K562 (cell line): Measurements from ENCODE around the gene ITPR1. TPM values are rescaled to one million over a fixed set of nuclear protein-coding genes. Genes with fewer than 3 reads are reported as not detected.

Source experiments
- BHLHE40 ChIP-seq: IDR thresholded peaks from 2 replicates; pipeline ENCODE4 v1.6.1; 2011; ENCODE audit warnings: low read length, improper control_type of control experiment
- FOXP4 ChIP-seq: sonication (generic); formaldehyde crosslinking; IDR thresholded peaks from 2 replicates; pipeline ENCODE4 v1.8.0; 2022; ENCODE audit warnings: mild to moderate bottlenecking, missing genetic modification reagents, borderline replicate concordance
- LEF1 ChIP-seq: fragments of 450-650 bp; IDR thresholded peaks from 2 replicates; pipeline ENCODE4 v1.6.1; 2016; ENCODE audit warnings: mild to moderate bottlenecking
- NR2C2 ChIP-seq, 2 experiments: fragments of 200-800 bp in 1 of 2; sonication (Bioruptor generic) in 1 of 2; sonication (generic) in 1 of 2; formaldehyde crosslinking in 1 of 2; IDR thresholded peaks; 2 replicates each; pipeline versions ENCODE4 v1.6.1 to v1.8.0; 2016 to 2022; ENCODE audit warnings: mild to moderate bottlenecking in 1 of 2, missing compliant biosample characterization in 1 of 2, missing genetic modification characterization in 1 of 2, missing genetic modification reagents in 1 of 2
- PBX2 ChIP-seq, 2 experiments: IDR thresholded peaks in 1 of 2; conservative IDR thresholded peaks in 1 of 2; 2 replicates each; pipeline ENCODE4 v1.6.1; 2016; ENCODE audit warnings: low read depth in 2 of 2, mild to moderate bottlenecking in 1 of 2, missing compliant biosample characterization in 1 of 2, missing genetic modification characterization in 1 of 2, moderate library complexity in 1 of 2
- TARDBP ChIP-seq: fragments of 450-650 bp; IDR thresholded peaks from 2 replicates; pipeline ENCODE4 v1.6.1; 2016
- VEZF1 ChIP-seq: fragments of 200-800 bp; sonication (Bioruptor generic); IDR thresholded peaks from 2 replicates; pipeline ENCODE4 v1.6.1; 2017; ENCODE audit warnings: missing genetic modification characterization, missing compliant biosample characterization
- ZNF174 ChIP-seq: fragments of 250-450 bp; sonication (Bioruptor Pico); IDR thresholded peaks from 2 replicates; pipeline ENCODE4 v1.4.0; 2020; ENCODE audit warnings: mild to moderate bottlenecking
- polyA plus RNA-seq, 8 experiments: library from polyadenylated mRNA; depleted of rRNA in 4 of 8; stranded (reverse) in 5 of 8; unstranded in 3 of 8; fragments of >200 nt; fragmentation: Nextera tagmentation in 2 of 8; fragmentation: Illumina TruSeq in 1 of 8; extraction: Ambion mirVana in 2 of 8; extraction: Trizol in 1 of 8; gene quantifications; 2 replicates each; pipeline versions ENCODE4 v1.2.1 to v1.2.3, GENCODE V29; 2011 to 2014; ENCODE audit warnings: inconsistent platforms in 1 of 8, missing spikeins in 1 of 8
- total RNA-seq, 7 experiments: library from RNA; depleted of rRNA in 6 of 7; stranded (reverse); fragments of >200 nt in 6 of 7; fragmentation: Illumina TruSeq in 2 of 7; extraction: Trizol in 2 of 7; gene quantifications; 2 replicates each; pipeline versions ENCODE4 v1.2.1 to v1.2.3, GENCODE V29; 2011 to 2021; ENCODE audit warnings: low replicate concordance in 1 of 7

The ITPR1 gene
- total and polyA plus RNA-seq, 9 of the 15 experiments (the other 6 are each of a cell fraction or from before 2014, with no cell fraction given) = 22.4 to 40.0 (median 27.4) TPM

GRCh38 chr3:4834403-4834866 is 341.3 kb downstream of the ITPR1 start (continued):
- peak; percentile 73; the same call in 1 of the 2 replicates for TF ChIP-seq VEZF1 (CRISPR knock-in tag)
- no peak for TF ChIP-seq LEF1
- TF ChIP-seq PBX2 (CRISPR knock-in tag; IDR thresholded peaks at IDR 0.05; ENCODE audit: low read depth) = no peak
- TF ChIP-seq PBX2 (tag; conservative IDR thresholded peaks at IDR 0.05; ENCODE audit: low read depth) = peak; percentile 66
- TF ChIP-seq FOXP4 (CRISPR knock-in tag) = no peak
- no peak for TF ChIP-seq NR2C2 (CRISPR knock-in tag; IDR thresholded peaks at IDR 0.05)
- peak; percentile 64; the same call in 1 of the 2 replicates for TF ChIP-seq NR2C2 (tag; IDR thresholded peaks at IDR 0.05)
- TF ChIP-seq ZNF174 (CRISPR knock-in tag) = no peak
- no peak for TF ChIP-seq TARDBP
- TF ChIP-seq BHLHE40 = peak; percentile 53; the same call in 1 of the 2 replicates
